ENCODE measurements around the gene ANAPC5. TPM values are rescaled to one million over a fixed set of nuclear protein-coding genes. Genes with fewer than 3 reads are reported as not detected.
"Not testable (repeated sequence)": the region's sequence is repeated elsewhere in the genome, so short reads cannot be mapped to it uniquely, and the experiment has no call there.

Gene ANAPC5
- total RNA-seq, 1 donor from 2014 or later, result 86.0 TPM

DNA sequence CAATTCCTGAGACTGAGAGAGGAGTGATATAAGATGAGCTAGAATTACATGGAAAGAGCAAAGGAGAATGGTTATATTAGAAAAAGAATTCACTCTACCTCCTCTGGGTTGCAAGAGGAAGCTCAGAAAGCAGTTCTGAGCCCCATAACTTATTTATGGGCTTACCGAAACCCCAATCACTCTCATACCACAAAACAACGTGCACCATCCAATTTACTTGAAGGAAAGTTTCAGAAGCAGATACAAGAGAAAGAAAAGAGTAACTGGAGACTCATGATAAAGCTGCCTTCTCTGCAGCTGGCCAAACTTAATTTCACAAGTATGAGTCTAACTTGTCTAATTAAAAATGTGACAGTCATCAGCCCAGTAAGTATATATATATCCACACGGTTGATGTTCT lies 28.3 kb downstream of the ANAPC5 start:
- H3K27ac Mint-ChIP-seq (ENCODE audit: unreplicated experiment), result no peak overlapping the region
- no peak overlapping the region for H3K4me3 Mint-ChIP-seq (ENCODE audit: unreplicated experiment)

GRCh38 chr12:121318121-121318520 lies 34.1 kb downstream of the ANAPC5 start:
- Mint-ChIP-seq H3K4me1 (ENCODE audit: low read depth, unreplicated experiment) (no peaks in the 10 kb centered on the region), H3K27me3 (ENCODE audit: unreplicated experiment) (no peaks in the 10 kb centered on the region), H3K27ac (ENCODE audit: unreplicated experiment) (no peak overlapping the region), H3K4me3 (ENCODE audit: unreplicated experiment) (no peak overlapping the region), H3K36me3 (ENCODE audit: unreplicated experiment) (no peaks in the 10 kb centered on the region), H3K9me3 (ENCODE audit: unreplicated experiment) (no peaks in the 10 kb centered on the region)
- TF ChIP-seq CTCF (IDR thresholded peaks at IDR 0.05; ENCODE audit: partially characterized antibody, unreplicated experiment), result no peak
- DNase-seq, result no peak

More for the DNA sequence above, 28.3 kb downstream of the ANAPC5 start:
- Mint-ChIP-seq H3K9me3 (ENCODE audit: unreplicated experiment) (no peaks in the 10 kb centered on the region), H3K36me3 (ENCODE audit: unreplicated experiment) (no peaks in the 10 kb centered on the region), H3K27me3 (ENCODE audit: unreplicated experiment) (no peaks in the 10 kb centered on the region), H3K4me1 (ENCODE audit: low read depth, unreplicated experiment) (no peaks in the 10 kb centered on the region)
- no peak for TF ChIP-seq CTCF (IDR thresholded peaks at IDR 0.05; ENCODE audit: partially characterized antibody, unreplicated experiment)
- no peak for DNase-seq

DNA sequence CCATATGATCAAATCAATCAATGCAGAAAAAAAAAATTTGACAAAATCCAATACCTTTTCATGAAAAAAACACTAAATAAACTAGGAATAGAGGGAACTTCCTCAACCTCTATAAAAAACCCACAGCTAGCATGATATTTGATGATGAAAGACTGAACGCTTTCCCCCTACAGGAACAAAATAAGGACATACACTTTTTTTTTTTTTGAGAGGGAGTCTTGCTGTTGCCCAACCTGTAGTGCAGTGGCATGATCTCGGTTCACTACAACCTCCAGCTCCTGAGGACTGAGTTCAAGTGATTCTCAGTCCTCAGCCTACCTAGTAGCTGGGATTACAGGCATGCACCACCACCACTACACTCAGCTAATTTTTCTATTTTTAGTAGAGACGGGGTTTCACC lies 37.8 kb downstream of the ANAPC5 start:
- no peaks in the 10 kb centered on the region for H3K4me1 Mint-ChIP-seq (ENCODE audit: low read depth, unreplicated experiment)
- no peaks in the 10 kb centered on the region for H3K9me3 Mint-ChIP-seq (ENCODE audit: unreplicated experiment)
- no peaks in the 10 kb centered on the region for H3K27me3 Mint-ChIP-seq (ENCODE audit: unreplicated experiment)
- no peak for TF ChIP-seq CTCF (IDR thresholded peaks at IDR 0.05; ENCODE audit: partially characterized antibody, unreplicated experiment)
- no peaks in the 10 kb centered on the region for H3K36me3 Mint-ChIP-seq (ENCODE audit: unreplicated experiment)
- DNase-seq, result no peak
- no peak overlapping the region for H3K27ac Mint-ChIP-seq (ENCODE audit: unreplicated experiment)
- no peak overlapping the region for H3K4me3 Mint-ChIP-seq (ENCODE audit: unreplicated experiment)

GRCh38 chr12:121310231-121310630 lies 42.0 kb downstream of the ANAPC5 start:
- H3K9me3 Mint-ChIP-seq (ENCODE audit: unreplicated experiment); H3K36me3 Mint-ChIP-seq (ENCODE audit: unreplicated experiment); DNase-seq; H3K4me3 Mint-ChIP-seq (ENCODE audit: unreplicated experiment); H3K27ac Mint-ChIP-seq (ENCODE audit: unreplicated experiment); H3K4me1 Mint-ChIP-seq (ENCODE audit: low read depth, unreplicated experiment); H3K27me3 Mint-ChIP-seq (ENCODE audit: unreplicated experiment): not testable (repeated sequence)

DNA sequence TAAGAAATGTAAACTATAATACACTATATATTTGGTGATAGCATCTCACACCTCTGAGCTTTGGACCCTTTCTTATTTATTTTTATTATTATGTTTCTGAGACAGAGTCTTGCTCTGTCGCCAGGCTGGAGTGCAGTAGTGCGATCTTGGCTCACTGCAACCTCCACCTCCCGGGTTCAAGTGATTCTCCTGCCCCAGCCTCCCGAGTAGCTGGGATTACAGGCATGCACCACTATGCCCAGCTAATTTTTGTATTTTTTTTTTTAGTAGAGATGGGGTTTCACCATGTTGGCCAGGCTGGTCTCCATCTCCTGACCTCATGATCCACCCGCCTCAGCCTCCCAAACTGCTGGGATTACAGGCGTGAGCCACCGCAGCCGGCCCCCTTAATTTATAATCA lies 44.8 kb downstream of the ANAPC5 start:
- not testable (repeated sequence) for H3K4me1 Mint-ChIP-seq (ENCODE audit: low read depth, unreplicated experiment); DNase-seq; H3K27ac Mint-ChIP-seq (ENCODE audit: unreplicated experiment); H3K9me3 Mint-ChIP-seq (ENCODE audit: unreplicated experiment); H3K4me3 Mint-ChIP-seq (ENCODE audit: unreplicated experiment); H3K36me3 Mint-ChIP-seq (ENCODE audit: unreplicated experiment); H3K27me3 Mint-ChIP-seq (ENCODE audit: unreplicated experiment)

- no peaks in the 10 kb centered on the region for H3K9me3 Mint-ChIP-seq (ENCODE audit: unreplicated experiment)
- no peak overlapping the region for H3K27ac Mint-ChIP-seq (ENCODE audit: unreplicated experiment)
- peaks cover 2% of the 10 kb centered on the region for H3K27me3 Mint-ChIP-seq (ENCODE audit: unreplicated experiment)
- H3K4me1 Mint-ChIP-seq (ENCODE audit: low read depth, unreplicated experiment), result peaks cover 4% of the 10 kb centered on the region
- TF ChIP-seq CTCF (IDR thresholded peaks at IDR 0.05; ENCODE audit: partially characterized antibody, unreplicated experiment), result no peak
- no peak overlapping the region for H3K4me3 Mint-ChIP-seq (ENCODE audit: unreplicated experiment)
- H3K36me3 Mint-ChIP-seq (ENCODE audit: unreplicated experiment), result no peaks in the 10 kb centered on the region
- no peak for DNase-seq
Measured at GRCh38 chr12:121304306-121304705, 47.9 kb downstream of the ANAPC5 start.

All from glutamatergic neuron (in vitro differentiated cells).